Bronchial epithelial cell (primary cell): ENCODE measurements around the gene SLC52A3. TPM values are rescaled to one million over a fixed set of nuclear protein-coding genes. Genes with fewer than 3 reads are reported as not detected.
A peak's percentile ranks its signal among the peaks of the same experiment; 100 is the strongest.

Source experiments
- DNase-seq: peaks from one replicate; pipeline ENCODE4 v3.0.0-alpha.2; 2010; ENCODE audit warnings: low read depth
- FAIRE-seq: peaks from 2 replicates; lab custom pipeline; 2011; peaks lifted over from hg19 to GRCh38; lab: Jason Lieb, UNC
- H3K27me3 ChIP-seq: 2 replicates; pipeline ENCODE4 v1.5.1; 2011; ENCODE audit warnings: low read length; ENCODE audit not compliant: control insufficient read depth, insufficient read depth
- H3K36me3 ChIP-seq: 2 replicates; pipeline ENCODE4 v1.5.1; 2011; ENCODE audit warnings: low read length; ENCODE audit not compliant: control insufficient read depth, insufficient read depth
- H3K4me3 ChIP-seq: 2 replicates; pipeline ENCODE4 v1.5.1; 2011; ENCODE audit warnings: mild to moderate bottlenecking, low read depth, low read length, control low read depth
- total RNA-seq: library from RNA; depleted of rRNA; stranded (reverse); fragments of >200 nt; gene quantifications from 2 replicates; pipeline ENCODE4 v1.2.1, GENCODE V29; 2014
- TF ChIP-seq, protein P1 (sequence below): IDR thresholded peaks from 2 replicates; pipeline ENCODE4 v1.5.1; 2011; ENCODE audit warnings: mild to moderate bottlenecking, moderate library complexity, low read length, control low read depth, inconsistent platforms; ENCODE audit not compliant: insufficient read depth, severe bottlenecking

SLC52A3 gene
- total RNA-seq, 1 donor from 2014 or later: 0.53 TPM

DNA sequence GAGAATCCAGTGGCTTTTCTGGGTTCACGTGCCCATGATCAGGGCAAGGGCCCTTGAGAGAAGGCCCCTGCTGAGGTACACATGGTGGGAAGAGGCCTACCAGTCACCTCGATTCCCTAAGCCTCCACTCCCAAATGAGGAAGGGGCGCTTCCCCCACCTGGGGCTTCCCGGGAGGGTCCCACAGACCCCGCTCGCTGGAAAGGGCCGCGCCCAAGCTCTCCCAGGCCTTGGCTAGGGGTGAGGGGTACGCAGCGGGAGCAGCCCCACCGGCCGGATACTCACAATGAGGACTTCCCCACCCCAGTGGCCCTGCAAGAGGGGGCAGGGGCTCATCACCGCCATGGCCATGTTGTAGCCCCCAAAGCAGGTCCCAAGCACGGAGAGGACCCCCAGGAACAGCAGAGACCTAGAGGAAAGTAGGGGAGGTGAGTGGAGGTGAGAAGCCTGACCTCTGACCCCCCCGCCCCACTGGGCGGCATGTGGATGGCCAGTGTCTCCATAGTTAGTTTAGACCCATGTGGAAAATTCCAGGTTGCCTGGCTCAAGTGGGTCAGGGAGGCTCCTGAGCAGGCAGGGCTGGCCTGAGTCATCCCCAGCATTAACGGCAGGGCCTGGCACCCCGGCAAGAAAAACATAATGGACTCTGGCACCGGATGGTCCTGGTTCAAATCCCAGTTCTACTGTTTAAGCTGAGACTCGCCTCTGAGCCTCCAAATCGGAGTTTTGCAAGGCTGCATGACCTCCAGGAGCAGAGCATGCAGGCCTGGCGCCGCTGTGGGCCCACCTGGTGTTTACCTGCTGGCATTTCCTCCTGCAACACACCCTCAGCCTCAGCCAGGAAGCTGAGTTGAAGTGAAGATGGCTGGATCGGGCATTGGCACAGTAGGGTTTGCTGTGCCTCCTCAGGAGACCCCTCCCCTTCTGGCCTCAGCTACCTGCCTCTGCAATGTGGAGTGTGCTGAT, 6.6 kb downstream of the SLC52A3 start:
- DNase-seq (no peak), FAIRE-seq (no peak)
- Histone ChIP-seq H3K4me3 (no peak overlapping the region), H3K27me3 (no peaks in the 10 kb centered on the region), H3K36me3 (no peaks in the 10 kb centered on the region)
- TF ChIP-seq, protein P1, sequence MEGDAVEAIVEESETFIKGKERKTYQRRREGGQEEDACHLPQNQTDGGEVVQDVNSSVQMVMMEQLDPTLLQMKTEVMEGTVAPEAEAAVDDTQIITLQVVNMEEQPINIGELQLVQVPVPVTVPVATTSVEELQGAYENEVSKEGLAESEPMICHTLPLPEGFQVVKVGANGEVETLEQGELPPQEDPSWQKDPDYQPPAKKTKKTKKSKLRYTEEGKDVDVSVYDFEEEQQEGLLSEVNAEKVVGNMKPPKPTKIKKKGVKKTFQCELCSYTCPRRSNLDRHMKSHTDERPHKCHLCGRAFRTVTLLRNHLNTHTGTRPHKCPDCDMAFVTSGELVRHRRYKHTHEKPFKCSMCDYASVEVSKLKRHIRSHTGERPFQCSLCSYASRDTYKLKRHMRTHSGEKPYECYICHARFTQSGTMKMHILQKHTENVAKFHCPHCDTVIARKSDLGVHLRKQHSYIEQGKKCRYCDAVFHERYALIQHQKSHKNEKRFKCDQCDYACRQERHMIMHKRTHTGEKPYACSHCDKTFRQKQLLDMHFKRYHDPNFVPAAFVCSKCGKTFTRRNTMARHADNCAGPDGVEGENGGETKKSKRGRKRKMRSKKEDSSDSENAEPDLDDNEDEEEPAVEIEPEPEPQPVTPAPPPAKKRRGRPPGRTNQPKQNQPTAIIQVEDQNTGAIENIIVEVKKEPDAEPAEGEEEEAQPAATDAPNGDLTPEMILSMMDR: no peak

DNA sequence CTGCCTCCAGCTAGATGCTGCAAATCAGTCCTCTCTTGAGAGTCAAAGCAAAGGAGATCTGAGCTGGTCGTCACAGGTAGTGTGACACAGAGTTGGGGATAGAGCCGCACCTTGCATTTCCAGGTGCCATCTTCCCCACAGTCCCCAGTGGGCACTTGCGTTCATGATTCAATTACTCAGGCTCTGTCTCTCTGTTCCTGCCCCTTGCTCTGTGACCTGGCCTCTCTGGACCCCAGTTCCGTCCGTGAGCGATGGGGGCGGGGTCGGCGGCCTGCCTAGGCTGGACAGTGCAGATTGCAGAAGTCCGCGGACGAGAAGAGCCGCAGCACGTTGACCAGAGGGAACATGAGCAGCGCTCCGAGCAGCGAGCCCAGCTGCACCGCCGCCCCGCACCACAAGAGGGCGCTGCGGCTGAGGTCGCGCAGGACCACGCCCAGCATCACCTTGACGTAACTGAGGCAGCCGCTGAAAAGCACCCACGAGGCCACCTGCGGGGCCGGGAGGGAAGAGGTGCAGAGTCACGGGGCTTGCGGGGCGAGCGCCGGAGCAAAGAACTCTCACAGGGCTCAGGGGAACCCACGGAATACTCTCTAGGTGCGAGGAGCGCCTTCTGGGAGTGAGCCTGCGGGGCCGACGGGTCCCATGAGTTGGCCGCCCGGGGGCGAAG, 7.4 kb downstream of the SLC52A3 start:
- Histone ChIP-seq H3K36me3 (no peaks in the 10 kb centered on the region), H3K27me3 (no peaks in the 10 kb centered on the region), H3K4me3 (no peak overlapping the region)
- FAIRE-seq: no peak
- TF ChIP-seq, protein P1: peak; percentile 88
- DNase-seq: peak; percentile 21

DNA sequence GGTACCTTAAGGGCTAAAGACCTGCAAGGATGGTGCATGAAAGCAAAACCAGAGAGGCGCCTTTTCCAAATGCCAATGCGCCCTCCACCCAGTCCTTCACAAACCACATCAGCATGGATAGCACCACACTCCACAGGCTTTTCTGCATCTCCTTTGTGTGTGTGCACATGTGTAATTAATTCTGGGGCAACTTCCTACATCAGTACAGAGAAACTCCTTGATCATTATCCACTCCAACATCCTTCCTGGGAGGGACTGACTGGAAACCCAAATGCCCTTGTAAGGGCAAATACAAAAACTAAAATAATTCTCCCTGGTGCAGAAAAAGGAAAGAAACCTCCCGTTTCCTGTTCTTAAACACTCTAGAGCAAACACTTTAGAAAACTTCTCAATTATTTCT, 10.8 kb downstream of the SLC52A3 start:
- TF ChIP-seq, protein P1: no peak
- no peaks in the 10 kb centered on the region for H3K36me3 ChIP-seq
- no peak for DNase-seq
- H3K4me3 ChIP-seq: no peak overlapping the region
- FAIRE-seq: no peak
- H3K27me3 ChIP-seq: no peaks in the 10 kb centered on the region

DNA sequence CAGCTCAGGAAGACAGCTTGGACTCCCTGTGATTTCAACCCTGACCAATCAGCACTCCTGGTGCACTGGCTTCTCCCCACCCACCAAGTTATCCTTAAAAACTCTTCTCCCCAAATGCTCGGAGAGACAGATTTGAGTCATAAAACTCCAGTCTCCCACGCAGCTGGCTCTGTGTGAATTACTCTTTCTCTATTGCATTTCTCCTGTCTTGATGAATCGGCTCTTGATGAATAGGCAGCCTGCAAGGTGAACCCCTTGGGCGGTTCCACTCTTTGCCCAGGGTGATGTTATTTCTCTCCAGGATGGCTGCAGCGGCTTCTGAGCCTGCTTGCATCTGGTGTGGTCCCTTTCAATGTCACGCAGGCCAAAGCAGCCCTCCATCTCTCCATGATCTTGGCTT, 12.4 kb downstream of the SLC52A3 start:
- Histone ChIP-seq H3K4me3 (no peak overlapping the region), H3K36me3 (no peaks in the 10 kb centered on the region), H3K27me3 (no peaks in the 10 kb centered on the region)
- DNase-seq (no peak), FAIRE-seq (no peak)
- TF ChIP-seq, protein P1: no peak

DNA sequence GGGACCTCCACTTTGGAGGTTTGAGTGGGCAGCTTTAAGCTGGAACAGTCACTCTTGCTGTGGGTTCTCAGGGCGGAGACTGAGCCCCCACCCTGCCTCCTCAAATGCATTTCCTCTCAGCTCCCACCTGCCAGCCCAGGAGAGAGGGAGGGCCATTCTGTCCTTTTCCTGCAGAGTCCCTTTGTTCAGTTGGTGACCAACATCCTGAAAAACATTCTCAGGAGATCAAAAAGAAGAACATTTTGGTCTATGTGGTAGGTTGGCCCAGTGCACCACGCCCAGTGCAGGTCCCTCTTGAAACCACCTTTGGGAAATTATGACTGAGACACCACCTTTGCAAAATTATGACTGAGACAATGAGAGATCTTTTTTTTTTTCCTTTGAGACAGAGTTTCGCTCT, 13.4 kb downstream of the SLC52A3 start:
- DNase-seq: no peak
- FAIRE-seq: no peak
- Histone ChIP-seq H3K4me3 (no peak overlapping the region), H3K27me3 (no peaks in the 10 kb centered on the region), H3K36me3 (no peaks in the 10 kb centered on the region)
- TF ChIP-seq, protein P1: no peak
